ENCODE results near the gene C2CD2. TPM values are rescaled to one million over a fixed set of nuclear protein-coding genes. Genes with fewer than 3 reads are reported as not detected.

Gene C2CD2
- total and polyA plus RNA-seq, 12 donors = 175 to 439 (median 284) TPM

GRCh38 chr21:41901099-41901498, 52.7 kb downstream of the C2CD2 start:
- Histone ChIP-seq H3K27me3 (no peaks in the 10 kb centered on the region), H3K4me3 (no peak overlapping the region), H3K9me3 (replicated peaks in 1 of 3) (no peaks in the 10 kb centered on the region), H3K4me1 (replicated peaks in 1 of 2) (peaks cover 11 to 26% of the 10 kb centered on the region in 2 donors), H3K36me3 (replicated peaks in 1 of 2) (peaks cover 0 to 93% of the 10 kb centered on the region in 2 donors), H3K27ac (peak overlapping the region; percentile 81 to 93 (median 88))
- DNase-seq = peak; percentile 61 to 90 (median 86)
- 42 to 49% (median 45%) methylated on average over 12 of the region's 12 CpGs for WGBS, 4 donors
- TF ChIP-seq, protein P1, sequence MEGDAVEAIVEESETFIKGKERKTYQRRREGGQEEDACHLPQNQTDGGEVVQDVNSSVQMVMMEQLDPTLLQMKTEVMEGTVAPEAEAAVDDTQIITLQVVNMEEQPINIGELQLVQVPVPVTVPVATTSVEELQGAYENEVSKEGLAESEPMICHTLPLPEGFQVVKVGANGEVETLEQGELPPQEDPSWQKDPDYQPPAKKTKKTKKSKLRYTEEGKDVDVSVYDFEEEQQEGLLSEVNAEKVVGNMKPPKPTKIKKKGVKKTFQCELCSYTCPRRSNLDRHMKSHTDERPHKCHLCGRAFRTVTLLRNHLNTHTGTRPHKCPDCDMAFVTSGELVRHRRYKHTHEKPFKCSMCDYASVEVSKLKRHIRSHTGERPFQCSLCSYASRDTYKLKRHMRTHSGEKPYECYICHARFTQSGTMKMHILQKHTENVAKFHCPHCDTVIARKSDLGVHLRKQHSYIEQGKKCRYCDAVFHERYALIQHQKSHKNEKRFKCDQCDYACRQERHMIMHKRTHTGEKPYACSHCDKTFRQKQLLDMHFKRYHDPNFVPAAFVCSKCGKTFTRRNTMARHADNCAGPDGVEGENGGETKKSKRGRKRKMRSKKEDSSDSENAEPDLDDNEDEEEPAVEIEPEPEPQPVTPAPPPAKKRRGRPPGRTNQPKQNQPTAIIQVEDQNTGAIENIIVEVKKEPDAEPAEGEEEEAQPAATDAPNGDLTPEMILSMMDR (IDR thresholded peaks at IDR 0.05) = no peak
- TF ChIP-seq POLR2A (IDR thresholded peaks at IDR 0.05) = peak in 1 of 2 donors; percentile 37
- intact Hi-C loops (cut with DNase I) = no loop called here

DNA sequence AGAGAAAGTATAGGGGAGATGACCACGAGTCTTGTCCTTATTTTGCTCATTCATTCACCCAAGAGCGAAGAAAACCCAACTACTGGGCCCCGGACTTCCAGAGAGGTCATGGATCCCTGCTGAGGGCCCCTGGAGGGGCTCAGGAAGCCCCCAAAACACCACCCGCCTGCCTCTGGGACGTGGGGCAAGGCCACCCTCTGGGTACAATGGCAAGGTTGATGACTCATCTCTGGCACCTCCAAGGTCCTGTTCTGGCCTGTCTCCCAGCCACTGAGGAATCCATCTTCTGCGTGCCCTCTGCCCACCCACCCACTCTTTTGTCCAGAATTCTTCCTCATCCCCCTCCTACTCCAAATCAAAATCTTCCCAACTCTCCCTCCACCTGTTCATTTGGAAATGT, 53.4 kb downstream of the C2CD2 start:
- TF ChIP-seq, protein P1 (IDR thresholded peaks at IDR 0.05) = no peak
- TF ChIP-seq POLR2A (IDR thresholded peaks at IDR 0.05) = no peak
- H3K4me3 ChIP-seq = no peak overlapping the region
- DNase-seq = peak; percentile 68 to 78 (median 74)
- peaks cover 0 to 93% of the 10 kb centered on the region in 2 donors for H3K36me3 ChIP-seq (replicated peaks in 1 of 2)
- intact Hi-C loops (cut with DNase I) = no loop called here
- peak overlapping the region; percentile 81 to 93 (median 88) for H3K27ac ChIP-seq
- WGBS, 4 donors = 47 to 57% (median 49%) methylated on average over 6 of the region's 6 CpGs
- H3K9me3 ChIP-seq (replicated peaks in 1 of 3) = no peaks in the 10 kb centered on the region
- peaks cover 11 to 26% of the 10 kb centered on the region in 2 donors for H3K4me1 ChIP-seq (replicated peaks in 1 of 2)
- H3K27me3 ChIP-seq = no peaks in the 10 kb centered on the region

- H3K27me3 ChIP-seq = no peaks in the 10 kb centered on the region
- DNase-seq = peak in 1 of 7 donors; percentile 52
- H3K9me3 ChIP-seq (replicated peaks in 1 of 3) = no peaks in the 10 kb centered on the region
- peaks cover 11 to 26% of the 10 kb centered on the region in 2 donors for H3K4me1 ChIP-seq (replicated peaks in 1 of 2)
- H3K4me3 ChIP-seq = no peak overlapping the region
- peaks cover 0 to 93% of the 10 kb centered on the region in 2 donors for H3K36me3 ChIP-seq (replicated peaks in 1 of 2)
- WGBS, 4 donors = 60 to 74% (median 66%) methylated on average over 24 to 25 of the region's 25 CpGs
- H3K27ac ChIP-seq = peak overlapping the region; percentile 81 to 93 (median 88)
- intact Hi-C loops (cut with DNase I) = no loop called here
- TF ChIP-seq POLR2A (IDR thresholded peaks at IDR 0.05) = no peak
Observed at GRCh38 chr21:41899426-41900202, 54.2 kb downstream of the C2CD2 start.

DNA sequence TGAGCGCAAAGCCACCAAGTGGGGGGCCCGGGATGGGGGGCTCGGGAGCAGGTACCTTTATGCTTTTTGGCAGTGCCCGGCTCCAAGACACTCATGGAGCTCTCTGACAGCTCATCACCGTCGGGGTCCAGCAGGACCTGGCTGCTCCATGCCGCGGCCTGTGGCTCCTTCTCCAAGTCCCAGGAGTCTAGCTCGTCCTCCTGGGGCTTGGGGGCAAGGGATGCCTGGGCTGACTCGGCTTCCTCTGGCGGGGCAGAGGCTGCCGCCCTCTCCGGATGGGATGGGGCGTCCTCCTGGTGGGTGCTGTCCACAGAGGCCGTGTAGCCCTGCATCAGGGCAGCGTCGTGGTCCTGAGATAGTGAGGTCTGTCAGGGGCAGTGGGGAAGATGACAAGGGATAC, 54.8 kb downstream of the C2CD2 start:
- intact Hi-C loops (cut with DNase I) = no loop called here
- no peaks in the 10 kb centered on the region for H3K27me3 ChIP-seq
- H3K9me3 ChIP-seq (replicated peaks in 1 of 3) = no peaks in the 10 kb centered on the region
- DNase-seq = no peak
- H3K4me3 ChIP-seq = no peak overlapping the region
- 86 to 90% (median 88%) methylated on average over 12 to 17 of the region's 17 CpGs for WGBS, 4 donors
- peaks cover 11 to 26% of the 10 kb centered on the region in 2 donors for H3K4me1 ChIP-seq (replicated peaks in 1 of 2)
- H3K27ac ChIP-seq = peak overlapping the region in 3 of 5 donors; percentile 88 to 93 (median 92)
- H3K36me3 ChIP-seq (replicated peaks in 1 of 2) = peaks cover 0 to 93% of the 10 kb centered on the region in 2 donors
- TF ChIP-seq, protein P1 (IDR thresholded peaks at IDR 0.05) = no peak
- no peak for TF ChIP-seq POLR2A (IDR thresholded peaks at IDR 0.05)

All from adrenal gland (tissue), 12 donors.